IPS-NIHi7 (cell line): Measurements from ENCODE around the gene FAM187B.
A peak's percentile ranks its signal among the peaks of the same experiment; 100 is the strongest.
"Not testable (repeated sequence)": the region's sequence is repeated elsewhere in the genome, so short reads cannot be mapped to it uniquely, and the experiment has no call there.

ENCODE experiments used
- DNase-seq: peaks from one replicate; pipeline ENCODE4 v3.0.0; 2012; ENCODE audit warnings: mixed read lengths; ENCODE audit errors: extremely low spot score

FAM187B gene

DNA sequence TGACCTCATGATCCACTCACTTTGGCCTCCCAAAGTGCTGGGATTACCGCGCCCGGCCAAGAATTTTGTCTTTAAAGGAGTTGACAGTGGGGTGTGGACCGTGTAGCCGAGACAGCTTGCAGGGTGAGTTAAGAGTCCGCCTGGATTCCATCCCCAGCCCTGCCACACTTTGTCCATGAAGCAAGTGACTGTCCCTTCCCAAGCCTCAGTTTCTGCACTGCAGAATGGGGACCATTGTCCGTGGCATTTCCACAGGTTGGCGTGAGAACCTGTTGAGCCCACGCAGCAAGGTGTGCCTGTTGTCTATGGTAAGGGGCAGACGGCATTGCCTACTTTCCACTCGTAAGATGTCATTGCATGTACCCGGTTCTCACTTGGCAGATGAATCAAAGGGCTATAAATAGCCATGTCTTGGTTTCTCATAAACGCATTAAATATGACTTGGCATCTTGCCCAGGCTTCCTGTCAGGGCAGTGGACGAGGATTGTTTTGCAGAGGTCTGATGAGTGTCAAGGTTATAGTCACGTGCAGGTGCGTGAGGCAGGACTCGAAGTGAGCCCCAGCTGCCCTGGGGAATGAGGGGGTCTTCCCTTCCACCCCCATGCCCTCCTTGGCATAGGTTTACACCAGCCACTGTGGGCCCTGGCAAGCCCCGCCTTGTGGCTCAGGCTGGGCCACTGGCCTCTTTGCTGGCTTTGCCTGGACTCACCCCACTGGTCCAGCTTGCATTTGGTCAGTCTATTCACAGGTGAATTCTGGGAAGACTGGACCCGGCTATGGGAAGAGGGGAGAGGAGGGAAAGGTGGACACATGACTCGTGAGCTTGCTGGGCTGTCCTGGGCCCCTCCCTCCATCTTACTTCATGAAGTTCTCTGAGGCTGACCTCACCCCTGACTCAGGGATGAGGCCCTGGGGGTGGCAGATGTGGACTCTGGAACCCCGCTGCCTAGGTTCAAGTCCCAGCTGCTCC, 14.6 kb downstream of the FAM187B start:
- DNase-seq: no peak

GRCh38 chr19:35212241-35212640, 16.3 kb downstream of the FAM187B start:
- no peak for DNase-seq

- no peak for DNase-seq
Measured at GRCh38 chr19:35211545-35212230, 16.9 kb downstream of the FAM187B start.

DNA sequence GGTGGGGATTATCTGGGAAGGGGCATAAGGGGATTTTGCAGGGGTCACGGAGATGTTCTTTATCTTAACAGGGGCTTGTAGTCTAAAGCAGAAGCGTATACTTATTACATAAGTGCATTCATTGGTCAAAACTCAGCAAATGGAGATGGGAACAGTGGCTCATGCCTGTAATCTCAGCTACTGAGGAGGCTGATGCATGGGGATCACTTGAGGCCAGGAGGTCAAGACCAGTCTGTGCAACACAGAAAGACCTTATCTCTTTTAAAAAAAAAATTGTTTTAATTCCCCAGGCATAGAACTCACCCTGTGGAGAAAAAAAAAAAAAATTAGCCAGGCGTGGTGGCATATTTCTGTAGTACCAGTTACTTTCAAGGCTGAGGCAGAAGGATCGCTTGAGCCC, 18.9 kb downstream of the FAM187B start:
- no peak for DNase-seq

DNA sequence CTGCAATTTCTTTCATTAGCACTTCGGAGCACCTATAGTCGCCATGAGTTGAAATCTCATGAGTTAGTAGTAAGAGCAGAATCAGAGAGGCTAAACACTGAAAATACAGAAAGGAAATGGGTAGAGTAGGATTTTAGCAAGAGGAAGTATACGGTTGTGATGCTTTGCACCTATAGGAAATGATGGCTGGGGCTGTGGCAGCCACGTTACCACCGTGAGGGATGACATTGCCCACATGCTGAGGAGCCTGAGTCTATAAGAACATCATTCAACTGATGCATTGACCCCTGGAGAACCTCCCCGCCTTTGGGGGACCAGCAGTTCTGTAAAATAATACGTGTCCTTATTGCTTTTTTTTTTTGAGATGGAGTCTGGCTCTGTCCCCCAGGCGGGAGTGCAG, 20.4 kb downstream of the FAM187B start:
- DNase-seq: no peak

DNA sequence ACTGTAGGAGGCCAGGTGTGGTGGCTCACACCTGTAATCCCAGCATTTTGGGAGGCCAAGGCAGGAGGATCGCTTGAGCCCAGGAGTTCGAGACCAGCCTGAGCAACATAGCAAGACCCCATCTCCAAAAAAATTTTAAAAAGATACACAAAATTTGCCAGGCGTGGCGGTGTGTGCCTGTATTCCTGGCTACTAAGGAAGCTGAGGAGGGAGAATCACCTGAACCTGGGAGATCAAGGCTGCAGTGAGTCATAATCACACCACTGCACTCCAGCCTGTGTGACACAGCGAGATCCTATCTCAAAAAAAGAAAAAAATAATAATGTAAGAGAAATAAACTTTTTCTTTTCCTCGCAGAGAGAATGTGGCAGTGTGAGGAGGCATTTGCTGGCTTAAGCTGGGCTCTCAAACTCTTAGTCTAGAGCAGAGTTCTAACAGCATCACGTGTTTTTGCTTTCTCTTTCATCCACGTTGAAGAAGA, 21.1 kb downstream of the FAM187B start:
- DNase-seq: no peak

DNA sequence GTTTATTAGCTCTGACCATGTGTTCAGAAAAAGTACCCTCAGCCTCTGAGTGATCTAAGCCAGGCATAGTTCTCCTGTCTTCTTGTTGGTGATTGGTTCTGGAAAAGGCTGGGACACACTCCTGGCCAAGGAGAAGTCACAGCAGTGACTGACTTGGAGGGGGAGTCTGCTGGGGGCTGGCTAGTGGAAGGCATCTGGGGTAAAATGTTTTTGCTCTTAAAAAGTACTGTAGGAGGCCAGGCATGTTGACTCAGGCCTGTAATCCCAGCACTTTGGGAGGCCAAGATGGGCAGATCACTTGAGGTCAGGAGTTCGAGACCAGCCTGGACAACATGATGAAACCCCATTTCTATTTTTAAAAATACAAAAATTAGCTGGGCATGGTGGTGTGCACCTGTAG, 21.7 kb downstream of the FAM187B start:
- DNase-seq: no peak

DNA sequence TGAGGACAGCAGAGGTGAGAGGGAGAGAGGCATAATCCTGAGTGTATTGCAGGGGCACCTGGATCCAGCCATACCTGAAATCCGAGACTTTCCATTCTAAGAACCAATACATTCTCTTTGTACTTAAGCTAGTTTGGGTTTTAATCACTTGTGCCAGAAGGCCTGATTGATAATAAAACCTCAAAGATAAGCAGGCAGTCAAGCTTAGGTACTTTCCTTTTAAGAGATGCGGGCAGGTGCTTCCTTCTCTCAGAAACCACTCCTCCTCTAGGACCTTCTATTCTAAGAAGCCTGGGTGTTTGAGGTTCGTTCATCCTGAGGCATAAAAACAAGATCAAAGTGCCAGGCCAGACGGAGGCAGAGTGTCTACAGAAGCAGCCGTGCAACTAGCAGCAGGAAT, 22.2 kb downstream of the FAM187B start:
- no peak for DNase-seq

DNA sequence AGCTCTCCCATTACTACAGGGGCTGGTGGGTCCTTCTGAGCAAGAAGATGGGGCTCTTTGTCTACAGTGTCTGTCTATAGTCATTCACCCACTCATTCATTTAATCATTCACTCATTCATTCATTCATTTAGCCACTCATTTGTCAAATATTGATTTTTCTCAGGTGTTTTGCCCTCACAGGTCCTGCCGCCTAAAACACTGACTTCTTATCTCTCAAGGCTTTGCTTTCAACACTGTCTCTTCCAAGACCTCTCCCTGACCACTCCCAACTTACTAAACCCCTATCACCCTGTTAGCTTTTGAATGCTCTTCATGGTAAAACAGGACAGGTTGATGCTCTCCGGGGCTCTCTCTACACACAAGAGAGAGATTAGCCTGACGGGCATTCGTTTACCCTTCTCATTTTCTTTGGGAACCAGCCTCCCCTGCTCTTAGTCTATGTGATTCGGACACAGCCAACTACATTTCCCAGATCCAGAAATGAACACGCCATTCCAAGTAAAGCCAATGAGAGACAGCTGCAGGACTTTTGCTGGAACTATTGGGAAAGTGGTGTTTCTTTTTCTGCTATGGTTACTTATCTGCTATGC, 22.7 kb downstream of the FAM187B start:
- DNase-seq: no peak

- DNase-seq: no peak
Measured at GRCh38 chr19:35204799-35205732, 23.5 kb downstream of the FAM187B start.

GRCh38 chr19:35202722-35203688, 25.5 kb downstream of the FAM187B start:
- peak; percentile 69 for DNase-seq

DNA sequence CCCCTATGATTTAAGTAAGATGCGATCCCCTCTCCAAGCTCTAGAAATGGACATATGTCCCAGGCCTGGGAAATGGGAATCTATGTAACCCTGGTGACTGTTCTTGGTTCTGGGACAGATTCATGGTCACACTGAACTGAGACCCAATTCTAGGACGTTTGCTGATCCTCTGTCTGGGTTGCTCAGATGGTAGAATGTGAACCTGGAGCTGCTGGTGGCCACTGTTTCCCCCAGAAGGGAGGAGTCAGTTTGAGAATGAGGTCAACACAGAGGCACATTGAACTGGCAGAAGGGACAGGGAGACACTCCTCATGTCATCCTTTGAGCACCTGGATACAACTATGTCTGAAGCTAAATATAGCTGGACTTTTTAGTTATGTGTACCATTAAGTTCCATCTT, 29.1 kb downstream of the FAM187B start:
- DNase-seq: no peak

GRCh38 chr19:35196861-35197260, 31.7 kb downstream of the FAM187B start:
- not testable (repeated sequence) for DNase-seq

GRCh38 chr19:35195830-35196229, 32.7 kb downstream of the FAM187B start:
- DNase-seq: no peak

DNA sequence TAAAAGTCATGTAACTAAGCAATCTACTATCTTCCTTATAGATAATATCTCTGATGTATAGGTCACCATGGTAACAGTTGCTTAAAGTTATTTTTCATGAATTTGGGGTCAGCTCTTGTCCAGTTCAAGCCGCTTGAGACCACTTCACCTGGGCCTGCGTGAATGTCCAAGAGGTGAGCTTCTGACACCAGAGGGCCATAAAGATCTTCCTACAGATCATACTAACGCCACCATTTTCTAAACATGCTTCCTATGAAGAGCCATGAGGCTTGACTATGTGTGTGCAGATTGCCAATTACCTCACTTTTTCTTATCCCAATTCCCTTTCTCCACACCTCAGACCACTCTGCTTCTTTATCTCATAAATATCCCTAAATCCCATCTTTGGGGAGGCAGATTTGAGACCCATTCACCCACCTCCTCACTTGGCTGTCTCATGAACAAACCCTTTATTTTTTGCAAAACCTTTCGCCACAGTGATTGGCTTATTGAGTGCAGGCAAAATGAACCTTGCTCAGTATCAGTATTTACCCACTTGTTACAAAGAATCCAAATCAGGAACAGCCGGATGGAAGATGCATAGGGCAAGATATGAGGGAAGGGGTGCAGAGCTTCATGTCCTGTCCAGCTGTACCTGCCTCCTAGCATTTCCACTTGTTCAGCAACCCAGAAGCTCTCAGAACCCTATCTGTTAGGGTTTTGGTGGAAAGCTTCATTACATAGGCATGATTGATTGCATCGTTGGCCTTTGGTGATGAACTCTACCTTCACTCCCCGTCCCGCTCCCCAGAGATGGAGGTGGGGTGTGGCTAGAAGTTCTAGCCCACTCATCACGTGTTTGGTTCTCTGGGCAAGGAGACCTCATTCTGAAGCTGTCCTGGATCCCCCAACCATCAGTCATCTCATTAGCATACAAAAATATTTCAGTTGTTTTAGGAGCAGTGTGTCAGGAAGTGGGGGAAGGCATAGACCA, 34.2 kb downstream of the FAM187B start:
- no peak for DNase-seq

DNA sequence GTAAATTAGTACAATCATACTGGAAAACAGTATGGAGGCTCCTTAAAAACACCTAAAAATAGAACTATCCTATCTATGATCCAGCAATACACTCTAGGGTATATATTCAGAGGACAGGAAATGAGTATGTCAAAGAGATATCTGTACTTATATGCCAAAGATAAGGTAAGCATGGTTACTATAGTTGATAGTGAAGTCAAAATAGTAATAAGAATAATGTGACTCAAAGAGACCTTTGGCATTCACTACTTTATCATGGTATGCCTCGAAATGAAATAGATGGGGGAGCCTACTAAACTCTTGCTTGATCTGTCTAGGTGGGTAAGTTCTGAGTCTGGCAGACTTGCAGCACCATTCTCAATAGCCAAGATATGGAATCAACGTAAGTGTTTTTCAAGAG, 43.7 kb downstream of the FAM187B start:
- no peak for DNase-seq

DNA sequence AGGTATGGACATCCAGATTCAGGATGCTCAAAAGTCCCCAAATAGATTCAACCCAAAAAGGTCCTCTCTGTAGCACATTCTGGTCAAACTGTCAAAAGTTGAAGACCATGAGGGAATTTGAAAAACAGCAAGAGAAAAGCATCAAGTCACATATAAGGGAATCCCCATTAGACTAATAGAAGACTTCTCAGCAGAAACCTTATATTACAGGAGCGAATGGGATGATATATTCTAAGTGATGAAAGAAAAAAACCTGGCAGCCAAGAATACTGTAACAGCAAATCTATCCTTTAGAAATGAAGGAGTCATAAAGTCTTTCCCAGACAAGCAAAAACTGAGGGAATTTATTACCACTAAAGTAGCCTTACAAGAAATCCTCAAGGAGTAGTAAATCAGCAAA, 44.3 kb downstream of the FAM187B start:
- no peak for DNase-seq

DNA sequence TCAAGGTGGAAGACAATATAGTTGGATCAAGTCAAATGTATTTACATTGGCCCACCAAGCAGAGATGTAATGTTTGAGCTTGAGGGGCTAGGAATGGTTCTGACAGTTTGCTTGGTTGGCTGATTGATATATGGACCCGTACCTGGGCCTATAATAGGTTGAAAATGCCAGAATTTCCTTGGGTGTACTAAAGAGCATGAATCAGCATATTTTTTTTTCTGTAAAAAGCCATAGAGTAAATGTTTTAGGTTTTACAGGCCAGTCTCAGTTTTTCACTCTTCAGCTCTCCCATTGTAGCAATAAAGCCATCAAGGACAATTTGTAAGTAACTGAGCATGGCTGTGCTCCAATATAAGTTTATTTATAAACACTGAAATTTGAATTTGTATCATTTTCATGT, 47.2 kb downstream of the FAM187B start:
- no peak for DNase-seq

DNA sequence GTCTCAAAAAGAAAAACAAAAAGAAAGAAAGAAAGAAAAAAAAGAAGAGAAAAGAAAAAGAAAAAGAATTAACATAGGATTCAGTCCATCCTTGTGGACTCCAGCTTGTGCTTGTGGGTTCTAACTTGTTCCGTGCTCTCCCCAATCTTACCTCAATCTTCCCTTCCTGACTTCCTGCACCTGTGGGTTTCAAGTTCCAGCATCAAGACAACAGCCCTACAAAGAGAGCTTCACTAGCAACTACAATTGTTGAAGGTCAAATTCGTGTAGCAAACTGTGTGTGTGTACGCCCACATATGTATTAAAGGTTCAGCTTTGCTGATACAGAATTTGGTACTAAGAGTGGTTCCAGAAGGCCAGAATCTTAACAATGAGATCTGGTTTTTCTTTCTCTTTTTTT, 48.7 kb downstream of the FAM187B start:
- DNase-seq: peak; percentile 5
